Lung (tissue), 12 donors: Measurements from ENCODE around the gene C4orf17. TPM values are rescaled to one million over a fixed set of nuclear protein-coding genes. Genes with fewer than 3 reads are reported as not detected.

Experiments used
- ATAC-seq: fragments of 200-7000 bp; cut with Tn5 transposase; one replicate; pipeline ENCODE4 v1.9.1; 2020; ENCODE audit warnings: moderate number of reproducible peaks; ENCODE audit not compliant: insufficient read depth, low FRiP score
- DNase-seq, 3 donors: peaks; one replicate each; pipeline ENCODE4 v3.0.0-alpha.2; 2013 to 2017
- H3K27ac ChIP-seq, 2 donors: one replicate each; pipeline ENCODE4 v1.5.1; 2013; ENCODE audit warnings: mild to moderate bottlenecking in 2 of 2, moderate library complexity in 2 of 2, control low read depth in 1 of 2, inconsistent platforms in 1 of 2, low read depth in 1 of 2, low read length in 1 of 2
- H3K27me3 ChIP-seq, 3 donors: one replicate each; pipeline ENCODE4 v1.5.1; 2013; ENCODE audit warnings: low read length in 2 of 3; ENCODE audit not compliant: control insufficient read depth in 3 of 3, insufficient read depth in 3 of 3
- H3K36me3 ChIP-seq, 4 donors: one replicate each; pipeline ENCODE4 v1.5.1; 2013; ENCODE audit warnings: low read length in 4 of 4, mild to moderate bottlenecking in 1 of 4, moderate library complexity in 1 of 4; ENCODE audit not compliant: control insufficient read depth in 4 of 4, insufficient read depth in 4 of 4
- H3K4me1 ChIP-seq, 5 donors: one replicate each; pipeline ENCODE4 v1.5.1; 2013; ENCODE audit warnings: low read length in 5 of 5, mild to moderate bottlenecking in 2 of 5, moderate library complexity in 1 of 5; ENCODE audit not compliant: control insufficient read depth in 5 of 5, insufficient read depth in 5 of 5
- H3K4me3 ChIP-seq: one replicate; pipeline ENCODE4 v1.5.1; 2013; ENCODE audit warnings: mild to moderate bottlenecking, control low read depth, moderate library complexity
- H3K9ac ChIP-seq, 2 donors: one replicate each; pipeline ENCODE4 v1.5.1; 2013; ENCODE audit warnings: low read length in 2 of 2, control low read depth in 1 of 2; ENCODE audit not compliant: insufficient read depth in 1 of 2
- H3K9me3 ChIP-seq, 4 donors: one replicate each; pipeline ENCODE4 v1.5.1; 2013; ENCODE audit warnings: low read length in 3 of 4, mild to moderate bottlenecking in 1 of 4, moderate library complexity in 1 of 4; ENCODE audit not compliant: control insufficient read depth in 4 of 4, insufficient read depth in 3 of 4
- WGBS, 2 donors: extraction: QIAGEN DNeasy Blood & Tissue Kit; methylation state at CpG; one replicate each; pipeline ENCODE4 v1.1.7; 2013; 5-methylcytosine and 5-hydroxymethylcytosine counted together
- polyA plus RNA-seq, 2 donors: library from polyadenylated mRNA; stranded (reverse); fragments of 200-250 nt; gene quantifications; one replicate each; pipeline ENCODE4 v1.2.1, GENCODE V29; 2013
- total RNA-seq, 2 donors: library from RNA; depleted of rRNA in 1 of 2; stranded (reverse); fragments of >200 nt in 1 of 2; gene quantifications; one replicate each; pipeline ENCODE4 v1.2.1, GENCODE V29; 2014 to 2021
- TF ChIP-seq, protein P1 (sequence below): IDR thresholded peaks from 2 replicates; pipeline ENCODE4 v1.5.1; 2012; ENCODE audit warnings: mild to moderate bottlenecking; ENCODE audit errors: control extremely low read depth, extremely low read depth
- donor health status: control.
- donor health status: control.
- donor health status: Bipolar disorder and iron deficiency.
- donor health status: healthy.
- donor health status: DM: yes; HTN: yes; CAD: no.

C4orf17 gene
- total and polyA plus RNA-seq, 4 donors = not detected

DNA sequence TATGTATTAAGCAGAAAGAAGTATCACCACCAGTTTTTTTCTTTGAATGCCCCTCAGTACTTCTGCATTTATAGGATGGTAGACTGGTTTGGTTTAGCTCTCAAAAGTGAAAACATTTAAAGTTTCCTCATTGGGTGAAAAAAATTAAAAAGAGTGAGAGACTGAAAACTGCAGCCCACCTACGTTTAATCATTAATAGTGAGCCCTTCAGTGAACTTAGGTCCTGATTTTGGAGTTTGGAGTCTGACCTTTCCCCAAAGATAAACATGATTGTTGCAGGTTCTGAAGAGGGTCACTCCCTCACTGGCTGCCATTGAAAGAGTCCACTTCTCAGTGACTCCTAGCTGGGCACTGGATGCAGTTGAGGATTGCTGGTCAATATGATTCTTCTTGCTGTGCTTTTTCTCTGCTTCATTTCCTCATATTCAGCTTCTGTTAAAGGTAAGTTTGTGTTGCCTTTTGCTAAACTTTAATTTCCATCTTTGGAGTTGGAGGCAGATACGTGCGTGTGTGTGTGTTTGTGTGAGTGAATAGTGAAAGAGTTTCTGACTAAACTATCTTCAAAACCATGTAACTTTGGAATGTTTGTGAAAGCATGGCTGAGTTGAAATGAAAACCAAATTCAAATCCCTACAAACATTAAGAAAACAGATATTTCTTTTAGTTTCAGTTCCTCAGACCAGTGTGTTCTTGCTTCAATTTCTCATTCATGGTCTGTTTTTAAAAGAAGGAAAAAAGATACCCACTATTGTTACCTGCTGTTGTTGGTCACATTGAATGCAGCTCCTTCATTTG, 63.9 kb downstream of the C4orf17 start, which contains the start of gene MTTP:
Gene MTTP (plus strand): TSS at position 295 of the 795 bp plus-strand sequence. CDS start 86 bp downstream, at position 381.
- Histone ChIP-seq H3K4me3 (no peak within 1 kb of the TSS), H3K9ac (no peak within 1 kb of the TSS), H3K27ac (no peak within 1 kb of the TSS), H3K36me3 (no peaks in the 10 kb centered on the region), H3K4me1 (no peaks in the 10 kb centered on the region), H3K27me3 (no peaks in the 10 kb centered on the region), H3K9me3 (no peaks in the 10 kb centered on the region)
- WGBS, 2 donors = 84 to 89% methylated on average over 3 of the region's 3 CpGs
- no peak for DNase-seq
- ATAC-seq = no peak
- TF ChIP-seq, protein P1, sequence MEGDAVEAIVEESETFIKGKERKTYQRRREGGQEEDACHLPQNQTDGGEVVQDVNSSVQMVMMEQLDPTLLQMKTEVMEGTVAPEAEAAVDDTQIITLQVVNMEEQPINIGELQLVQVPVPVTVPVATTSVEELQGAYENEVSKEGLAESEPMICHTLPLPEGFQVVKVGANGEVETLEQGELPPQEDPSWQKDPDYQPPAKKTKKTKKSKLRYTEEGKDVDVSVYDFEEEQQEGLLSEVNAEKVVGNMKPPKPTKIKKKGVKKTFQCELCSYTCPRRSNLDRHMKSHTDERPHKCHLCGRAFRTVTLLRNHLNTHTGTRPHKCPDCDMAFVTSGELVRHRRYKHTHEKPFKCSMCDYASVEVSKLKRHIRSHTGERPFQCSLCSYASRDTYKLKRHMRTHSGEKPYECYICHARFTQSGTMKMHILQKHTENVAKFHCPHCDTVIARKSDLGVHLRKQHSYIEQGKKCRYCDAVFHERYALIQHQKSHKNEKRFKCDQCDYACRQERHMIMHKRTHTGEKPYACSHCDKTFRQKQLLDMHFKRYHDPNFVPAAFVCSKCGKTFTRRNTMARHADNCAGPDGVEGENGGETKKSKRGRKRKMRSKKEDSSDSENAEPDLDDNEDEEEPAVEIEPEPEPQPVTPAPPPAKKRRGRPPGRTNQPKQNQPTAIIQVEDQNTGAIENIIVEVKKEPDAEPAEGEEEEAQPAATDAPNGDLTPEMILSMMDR = no peak

DNA sequence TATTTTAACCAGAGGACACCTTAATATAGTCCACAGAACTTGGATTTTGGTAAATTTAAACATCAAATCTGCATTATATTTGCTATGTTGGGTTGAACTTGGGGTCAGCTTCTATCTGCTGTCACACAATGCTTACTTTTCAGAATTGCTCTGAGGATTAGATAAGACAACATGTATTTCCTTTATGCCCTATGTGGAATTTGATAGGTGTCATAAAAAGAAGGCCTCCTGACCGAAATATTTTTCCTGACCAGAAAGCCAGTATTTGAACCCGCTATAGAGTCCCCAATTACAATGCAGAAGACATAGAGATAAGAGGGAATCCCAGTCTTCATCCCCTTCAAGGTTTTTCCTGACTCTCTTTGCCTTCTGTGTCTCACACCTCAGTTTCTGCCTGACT, 67.9 kb downstream of the C4orf17 start:
- H3K4me3 ChIP-seq = no peak overlapping the region
- H3K9ac ChIP-seq = no peak overlapping the region
- TF ChIP-seq, protein P1 = no peak
- no peak overlapping the region for H3K27ac ChIP-seq
- WGBS, 2 donors = 76 to 89% methylated on average over 2 of the region's 2 CpGs
- H3K9me3 ChIP-seq = no peaks in the 10 kb centered on the region
- DNase-seq (no peak), ATAC-seq (no peak)
- H3K4me1 ChIP-seq = no peaks in the 10 kb centered on the region
- no peaks in the 10 kb centered on the region for H3K27me3 ChIP-seq
- H3K36me3 ChIP-seq = no peaks in the 10 kb centered on the region

DNA sequence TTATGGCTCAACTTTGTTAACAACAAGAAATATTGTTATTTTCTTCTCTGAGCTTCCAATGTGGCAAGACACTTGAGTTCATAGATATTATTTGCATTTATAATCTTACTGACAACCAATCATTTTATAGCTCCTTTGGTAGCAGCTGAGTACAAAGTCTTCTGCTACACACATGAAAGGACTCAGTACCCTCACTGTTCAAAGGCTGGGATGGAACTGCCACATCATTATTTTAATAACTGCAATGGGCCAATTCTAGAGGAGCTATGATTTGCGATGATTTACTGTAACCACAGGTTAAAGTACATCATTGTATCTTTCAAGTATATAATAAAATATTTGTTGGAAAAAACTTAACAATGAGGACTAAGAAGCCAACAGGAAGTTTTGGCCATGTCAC, 74.7 kb downstream of the C4orf17 start:
- no peak for DNase-seq
- WGBS, 2 donors = 94 to 97% methylated on average over 1 of the region's 1 CpG
- no peaks in the 10 kb centered on the region for H3K9me3 ChIP-seq

More for the DNA sequence above, 74.7 kb downstream of the C4orf17 start:
- Histone ChIP-seq H3K27ac (no peak overlapping the region), H3K4me1 (no peaks in the 10 kb centered on the region), H3K4me3 (no peak overlapping the region), H3K9ac (no peak overlapping the region), H3K36me3 (no peaks in the 10 kb centered on the region), H3K27me3 (no peaks in the 10 kb centered on the region)
- no peak for ATAC-seq
- TF ChIP-seq, protein P1 = no peak
